ENCODE measurements around the gene DOK3. TPM values are rescaled to one million over a fixed set of nuclear protein-coding genes. Genes with fewer than 3 reads are reported as not detected.
A peak's percentile ranks its signal among the peaks of the same experiment; 100 is the strongest.

DOK3 gene
- total RNA-seq, 1 experiment from 2014 or later = 8.0 TPM

DNA sequence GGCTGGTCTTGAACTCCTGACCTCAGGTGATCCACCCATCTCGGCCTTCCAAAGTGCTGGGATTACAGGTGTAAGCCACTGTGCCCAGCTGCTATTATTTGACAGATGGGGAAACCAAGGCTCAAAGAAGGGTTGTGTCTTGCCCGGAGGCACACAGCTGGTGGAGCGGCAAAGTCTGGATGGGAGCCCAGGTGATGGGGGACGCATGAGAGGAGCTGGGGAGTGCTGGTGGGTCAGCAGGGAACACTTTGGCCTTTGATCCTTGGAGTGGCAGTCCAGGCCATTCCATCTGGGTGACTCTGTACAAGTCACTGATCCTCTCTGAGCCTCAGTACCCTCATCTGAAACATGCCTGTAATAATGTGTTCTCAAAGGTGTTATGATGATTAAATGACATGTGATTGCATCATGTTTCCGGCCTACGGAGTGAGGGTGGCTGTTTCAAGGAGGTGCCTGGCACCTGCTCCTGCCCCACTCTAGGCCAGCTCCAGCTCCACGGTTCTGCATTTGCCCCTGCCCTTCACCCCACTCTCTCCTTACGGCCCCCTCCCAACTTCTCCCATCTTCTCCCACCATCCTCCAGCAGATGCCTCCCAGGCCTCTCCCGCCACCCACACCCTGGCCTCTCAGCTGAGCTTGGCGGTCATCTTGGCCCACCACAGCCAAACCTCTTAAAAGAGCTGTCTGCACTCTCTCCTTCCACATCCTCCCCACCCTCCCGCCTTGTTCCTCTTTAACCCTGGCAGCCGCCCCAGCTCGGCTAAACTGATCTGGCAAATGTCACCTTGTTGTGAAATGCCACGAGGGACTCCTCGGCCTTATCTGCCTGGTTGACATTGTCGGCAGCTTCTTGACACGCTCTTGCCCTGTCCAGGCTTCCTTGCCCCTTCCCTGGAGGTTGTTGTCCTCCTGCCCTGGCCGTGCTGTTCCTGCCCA is 30.6 kb downstream of the DOK3 start:
- ATAC-seq (no peak), DNase-seq (ENCODE audit: low read depth, low spot score) (no peak)
- H3K36me3 ChIP-seq (ENCODE audit: control insufficient read depth in 1 of 2, insufficient read depth in 2 of 2, low read length in 2 of 2) = no peaks in the 10 kb centered on the region
- BruUV-seq (replicated peaks) = no TSS peak
- H3K9me3 ChIP-seq (ENCODE audit: control insufficient read depth in 1 of 2, insufficient read depth in 1 of 2, low read depth in 1 of 2, low read length in 2 of 2) = no peaks in the 10 kb centered on the region
- H3K4me3 ChIP-seq (replicated peaks in 1 of 2; ENCODE audit: low read depth in 1 of 2, low read length in 2 of 2) = no peak overlapping the region
- intact Hi-C loops (cut with micrococcal nuclease) = no loop called here
- CTCF ChIA-PET = interaction anchor here (1.0 to 2.9 kb wide), 4 partner anchors 17 to 89 kb away, joined by 3 to 11 read pairs (median 4); no protein-coding TSS in a partner anchor
- no peak overlapping the region for H3K9ac ChIP-seq (ENCODE audit: low read length)
- TF ChIP-seq POLR2AphosphoS5 (IDR thresholded peaks at IDR 0.05; ENCODE audit: low read depth, low read length) (peak; percentile 39), SRF (IDR thresholded peaks at IDR 0.05; ENCODE audit: low read depth) (no peak)
- POLR2A ChIA-PET = interaction anchor here (1.9 to 6.3 kb wide), 2 partner anchors 8 to 16 kb away, joined by 5 to 54 read pairs; partner anchors contain the start of gene PDLIM7
- RAD21 ChIA-PET (ENCODE audit: low non-redundant PET in 1 of 2, low total read pairs in 2 of 2, uncharacterized antibody in 2 of 2, unreplicated experiment in 2 of 2) = no interaction called here
- no peaks in the 10 kb centered on the region for H3K9me2 ChIP-seq (ENCODE audit: insufficient read depth)
- no peaks in the 10 kb centered on the region for H3K79me2 ChIP-seq (ENCODE audit: insufficient read depth, low read length)
- H3K27me3 ChIP-seq (ENCODE audit: insufficient read depth, low read length) = no peaks in the 10 kb centered on the region
- peaks cover 2 to 21% of the 10 kb centered on the region in 2 experiments; a peak in 2 of 4 replicates for H3K4me1 ChIP-seq (ENCODE audit: control insufficient read depth in 1 of 2, insufficient read depth in 2 of 2, low read length in 2 of 2)
- H3K27ac ChIP-seq (ENCODE audit: low read depth, low read length) = no peak overlapping the region
- no peak overlapping the region for H2AFZ ChIP-seq (ENCODE audit: low read depth, low read length, poor library complexity, severe bottlenecking)
- H3K4me2 ChIP-seq (ENCODE audit: low read length) = no peak overlapping the region
- H4K20me1 ChIP-seq (ENCODE audit: insufficient read depth) = no peaks in the 10 kb centered on the region

DNA sequence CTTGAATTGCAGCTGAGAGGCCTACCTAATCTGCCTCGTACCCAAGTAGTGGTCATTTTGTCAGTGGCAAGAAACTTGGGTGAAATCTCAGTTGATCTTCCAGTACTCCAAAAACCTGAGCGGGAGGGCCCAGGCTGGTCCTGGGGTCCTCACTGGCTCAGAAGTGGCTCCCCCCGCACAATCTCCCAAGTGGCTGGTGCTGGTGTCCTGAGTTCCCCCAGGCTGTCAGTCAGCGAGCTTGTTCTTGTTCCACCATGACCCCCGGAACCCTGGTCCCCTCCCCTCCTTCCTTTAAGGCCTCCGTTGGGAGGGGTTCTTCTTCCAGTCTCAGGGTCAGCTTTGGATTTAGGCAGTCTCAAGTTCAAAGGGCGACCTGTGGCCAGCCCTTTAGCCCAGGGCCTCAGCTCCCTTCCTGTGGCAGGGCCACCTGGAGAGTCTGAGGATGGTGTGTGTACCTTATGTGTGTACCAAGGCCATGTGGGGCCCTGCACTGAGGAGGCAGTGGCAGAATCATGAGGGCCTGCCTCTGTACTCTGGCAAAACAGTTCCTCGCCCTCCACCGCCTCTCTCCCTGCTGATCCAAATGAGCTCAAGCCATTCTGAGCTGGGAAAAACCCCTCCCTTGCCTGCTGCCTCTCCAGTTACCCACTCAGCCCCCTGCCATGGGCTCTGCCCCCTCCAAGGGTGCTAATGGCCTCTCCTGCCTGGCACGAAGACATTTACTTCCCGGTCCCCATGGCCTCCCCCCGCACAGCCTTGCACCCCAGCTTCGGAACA is 31.7 kb downstream of the DOK3 start:
- H3K27ac ChIP-seq (ENCODE audit: low read depth, low read length) = no peak overlapping the region
- POLR2A ChIA-PET = interaction anchor here (1.9 to 6.3 kb wide), 2 partner anchors 9 to 17 kb away, joined by 5 to 54 read pairs; partner anchors contain the start of gene PDLIM7
- H3K4me2 ChIP-seq (ENCODE audit: low read length) = no peak overlapping the region
- intact Hi-C loops (cut with micrococcal nuclease) = no loop called here
- H3K4me1 ChIP-seq (ENCODE audit: control insufficient read depth in 1 of 2, insufficient read depth in 2 of 2, low read length in 2 of 2) = peaks cover 4 to 23% of the 10 kb centered on the region in 2 experiments; a peak in 2 of 4 replicates
- RAD21 ChIA-PET (ENCODE audit: low non-redundant PET in 1 of 2, low total read pairs in 2 of 2, uncharacterized antibody in 2 of 2, unreplicated experiment in 2 of 2) = no interaction called here
- H2AFZ ChIP-seq (ENCODE audit: low read depth, low read length, poor library complexity, severe bottlenecking) = no peak overlapping the region
- no peaks in the 10 kb centered on the region for H3K36me3 ChIP-seq (ENCODE audit: control insufficient read depth in 1 of 2, insufficient read depth in 2 of 2, low read length in 2 of 2)
- no peaks in the 10 kb centered on the region for H4K20me1 ChIP-seq (ENCODE audit: insufficient read depth)
- no peaks in the 10 kb centered on the region for H3K27me3 ChIP-seq (ENCODE audit: insufficient read depth, low read length)
- BruUV-seq (replicated peaks) = no TSS peak
- no peaks in the 10 kb centered on the region for H3K9me3 ChIP-seq (ENCODE audit: control insufficient read depth in 1 of 2, insufficient read depth in 1 of 2, low read depth in 1 of 2, low read length in 2 of 2)
- no peaks in the 10 kb centered on the region for H3K79me2 ChIP-seq (ENCODE audit: insufficient read depth, low read length)
- DNase-seq (ENCODE audit: low read depth, low spot score) = no peak
- no peak overlapping the region for H3K4me3 ChIP-seq (replicated peaks in 1 of 2; ENCODE audit: low read depth in 1 of 2, low read length in 2 of 2)
- no peak overlapping the region for H3K9ac ChIP-seq (ENCODE audit: low read length)
- no peaks in the 10 kb centered on the region for H3K9me2 ChIP-seq (ENCODE audit: insufficient read depth)
- no peak for ATAC-seq
- CTCF ChIA-PET = interaction anchor here (1.1 to 2.9 kb wide), 4 partner anchors 18 to 88 kb away, joined by 3 to 11 read pairs (median 6); partner anchors contain the start of gene PDLIM7
- TF ChIP-seq RAD21 (IDR thresholded peaks at IDR 0.05; ENCODE audit: low read depth) = no peak
- no peak for TF ChIP-seq POLR2AphosphoS5 (IDR thresholded peaks at IDR 0.05; ENCODE audit: low read depth, low read length)
- TF ChIP-seq SIN3A (IDR thresholded peaks at IDR 0.05; ENCODE audit: low read depth) = no peak
- TF ChIP-seq, protein P1, sequence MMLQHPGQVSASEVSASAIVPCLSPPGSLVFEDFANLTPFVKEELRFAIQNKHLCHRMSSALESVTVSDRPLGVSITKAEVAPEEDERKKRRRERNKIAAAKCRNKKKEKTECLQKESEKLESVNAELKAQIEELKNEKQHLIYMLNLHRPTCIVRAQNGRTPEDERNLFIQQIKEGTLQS (IDR thresholded peaks at IDR 0.05) = no peak
- TF ChIP-seq JUND (IDR thresholded peaks at IDR 0.05) = no peak
- TF ChIP-seq, protein P2, sequence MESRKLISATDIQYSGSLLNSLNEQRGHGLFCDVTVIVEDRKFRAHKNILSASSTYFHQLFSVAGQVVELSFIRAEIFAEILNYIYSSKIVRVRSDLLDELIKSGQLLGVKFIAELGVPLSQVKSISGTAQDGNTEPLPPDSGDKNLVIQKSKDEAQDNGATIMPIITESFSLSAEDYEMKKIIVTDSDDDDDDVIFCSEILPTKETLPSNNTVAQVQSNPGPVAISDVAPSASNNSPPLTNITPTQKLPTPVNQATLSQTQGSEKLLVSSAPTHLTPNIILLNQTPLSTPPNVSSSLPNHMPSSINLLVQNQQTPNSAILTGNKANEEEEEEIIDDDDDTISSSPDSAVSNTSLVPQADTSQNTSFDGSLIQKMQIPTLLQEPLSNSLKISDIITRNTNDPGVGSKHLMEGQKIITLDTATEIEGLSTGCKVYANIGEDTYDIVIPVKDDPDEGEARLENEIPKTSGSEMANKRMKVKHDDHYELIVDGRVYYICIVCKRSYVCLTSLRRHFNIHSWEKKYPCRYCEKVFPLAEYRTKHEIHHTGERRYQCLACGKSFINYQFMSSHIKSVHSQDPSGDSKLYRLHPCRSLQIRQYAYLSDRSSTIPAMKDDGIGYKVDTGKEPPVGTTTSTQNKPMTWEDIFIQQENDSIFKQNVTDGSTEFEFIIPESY (IDR thresholded peaks at IDR 0.05; ENCODE audit: extremely low read depth, insufficient replicate concordance, low read length) = no peak
- TF ChIP-seq TCF7L2 (IDR thresholded peaks at IDR 0.05; ENCODE audit: borderline replicate concordance, extremely low read depth, insufficient read depth, insufficient read length) = no peak
- TF ChIP-seq EGR1 (IDR thresholded peaks at IDR 0.05; ENCODE audit: low read depth) = no peak
- TF ChIP-seq, protein P3, sequence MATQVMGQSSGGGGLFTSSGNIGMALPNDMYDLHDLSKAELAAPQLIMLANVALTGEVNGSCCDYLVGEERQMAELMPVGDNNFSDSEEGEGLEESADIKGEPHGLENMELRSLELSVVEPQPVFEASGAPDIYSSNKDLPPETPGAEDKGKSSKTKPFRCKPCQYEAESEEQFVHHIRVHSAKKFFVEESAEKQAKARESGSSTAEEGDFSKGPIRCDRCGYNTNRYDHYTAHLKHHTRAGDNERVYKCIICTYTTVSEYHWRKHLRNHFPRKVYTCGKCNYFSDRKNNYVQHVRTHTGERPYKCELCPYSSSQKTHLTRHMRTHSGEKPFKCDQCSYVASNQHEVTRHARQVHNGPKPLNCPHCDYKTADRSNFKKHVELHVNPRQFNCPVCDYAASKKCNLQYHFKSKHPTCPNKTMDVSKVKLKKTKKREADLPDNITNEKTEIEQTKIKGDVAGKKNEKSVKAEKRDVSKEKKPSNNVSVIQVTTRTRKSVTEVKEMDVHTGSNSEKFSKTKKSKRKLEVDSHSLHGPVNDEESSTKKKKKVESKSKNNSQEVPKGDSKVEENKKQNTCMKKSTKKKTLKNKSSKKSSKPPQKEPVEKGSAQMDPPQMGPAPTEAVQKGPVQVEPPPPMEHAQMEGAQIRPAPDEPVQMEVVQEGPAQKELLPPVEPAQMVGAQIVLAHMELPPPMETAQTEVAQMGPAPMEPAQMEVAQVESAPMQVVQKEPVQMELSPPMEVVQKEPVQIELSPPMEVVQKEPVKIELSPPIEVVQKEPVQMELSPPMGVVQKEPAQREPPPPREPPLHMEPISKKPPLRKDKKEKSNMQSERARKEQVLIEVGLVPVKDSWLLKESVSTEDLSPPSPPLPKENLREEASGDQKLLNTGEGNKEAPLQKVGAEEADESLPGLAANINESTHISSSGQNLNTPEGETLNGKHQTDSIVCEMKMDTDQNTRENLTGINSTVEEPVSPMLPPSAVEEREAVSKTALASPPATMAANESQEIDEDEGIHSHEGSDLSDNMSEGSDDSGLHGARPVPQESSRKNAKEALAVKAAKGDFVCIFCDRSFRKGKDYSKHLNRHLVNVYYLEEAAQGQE (IDR thresholded peaks at IDR 0.05; ENCODE audit: low read depth) = no peak
